Left hindlimb (tissue), 1 donor: Measurements from ENCODE around the gene PPARA.
"Not testable (repeated sequence)": the region's sequence is repeated elsewhere in the genome, so short reads cannot be mapped to it uniquely, and the experiment has no call there.

ENCODE experiments used
- DNase-seq: peaks from one replicate; pipeline ENCODE4 v3.0.0-alpha.2; 2018

Gene PPARA

DNA sequence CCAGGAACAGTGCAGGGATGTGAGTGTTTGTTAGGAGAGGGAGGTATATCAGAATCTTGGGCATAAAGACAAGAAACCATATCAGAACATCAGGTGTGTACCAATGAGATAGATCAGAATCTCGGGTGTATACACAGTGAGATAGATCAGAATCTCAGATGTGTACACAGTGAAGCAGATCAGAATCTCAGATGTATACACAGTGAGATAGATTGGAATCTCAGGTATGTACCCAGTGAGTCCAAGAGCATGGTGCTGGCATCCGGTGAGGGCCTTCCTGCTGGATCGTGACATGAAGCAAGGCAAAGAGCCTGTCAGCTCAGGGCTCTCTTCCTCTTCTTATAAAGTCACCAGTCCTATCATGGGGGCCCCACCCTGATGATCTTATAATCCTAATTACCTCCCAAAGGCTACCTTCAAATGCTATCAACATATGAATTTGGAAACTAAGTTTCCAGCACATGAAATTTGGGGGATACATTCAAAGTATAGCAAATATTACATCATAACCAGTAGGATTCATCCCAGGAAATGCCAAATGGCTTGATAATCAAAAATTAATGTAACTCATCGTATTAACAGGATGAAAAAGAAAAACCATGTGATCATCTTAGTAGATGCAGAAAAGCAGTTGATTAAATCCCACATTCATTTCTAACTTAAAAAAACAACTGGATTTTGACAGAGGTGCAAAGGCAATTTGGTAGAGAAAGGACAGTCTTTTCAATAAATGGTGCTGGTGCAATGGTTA lies 28.6 kb downstream of the PPARA start:
- DNase-seq = no peak

DNA sequence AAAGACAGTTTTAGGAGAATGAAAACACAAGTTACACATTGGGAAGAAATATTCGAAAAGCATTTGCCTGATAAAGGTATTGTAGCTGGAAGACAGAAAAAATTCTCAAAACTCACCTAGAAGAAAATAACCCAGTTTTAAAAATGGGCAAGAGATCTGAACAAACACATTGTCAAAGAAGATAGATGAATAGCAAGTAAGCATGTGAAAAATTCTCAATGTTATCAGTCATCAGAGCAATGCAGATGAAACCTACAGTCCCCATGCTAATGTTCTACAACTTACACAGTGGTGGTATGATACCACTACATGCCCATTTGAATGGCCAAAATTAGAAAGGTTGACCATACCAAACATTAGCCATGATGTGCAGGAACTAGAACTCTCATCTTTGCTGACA lies 29.4 kb downstream of the PPARA start:
- no peak for DNase-seq

DNA sequence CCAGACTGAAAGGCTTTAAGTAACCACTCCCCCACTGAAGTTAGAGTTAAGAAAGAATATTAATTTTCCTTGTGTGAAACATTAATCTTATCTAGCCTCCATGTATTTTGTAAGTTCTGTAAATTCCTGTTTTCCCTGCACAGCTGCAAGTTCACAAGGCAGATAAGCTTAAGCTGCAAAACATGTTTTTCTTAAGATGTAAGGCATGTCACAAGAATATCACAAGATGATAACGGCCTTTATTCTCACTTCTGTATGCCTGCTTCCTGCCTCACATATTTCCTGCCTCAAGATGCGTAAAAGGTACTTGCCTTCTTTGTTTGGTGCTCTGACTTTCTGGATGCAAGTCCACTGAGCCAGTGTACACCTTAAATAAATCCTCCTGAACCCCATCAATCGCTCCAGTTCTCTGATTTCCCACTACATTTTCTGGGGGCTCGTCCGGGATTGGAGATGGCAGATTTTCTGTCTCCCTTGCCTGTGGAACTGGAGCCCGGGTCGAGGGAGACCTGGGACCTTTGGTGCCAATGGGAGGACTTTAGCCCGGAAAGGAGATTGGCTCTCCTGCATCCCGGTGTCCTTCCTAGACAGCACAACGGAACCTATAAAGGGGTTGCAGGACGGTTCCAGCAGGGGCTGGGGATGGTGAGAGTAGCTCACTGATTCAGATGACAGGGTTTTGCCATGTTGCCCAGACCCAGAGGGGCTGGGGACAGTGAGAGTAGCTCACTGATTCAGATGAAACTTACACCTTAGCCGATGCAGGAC lies 30.2 kb downstream of the PPARA start:
- DNase-seq = no peak

DNA sequence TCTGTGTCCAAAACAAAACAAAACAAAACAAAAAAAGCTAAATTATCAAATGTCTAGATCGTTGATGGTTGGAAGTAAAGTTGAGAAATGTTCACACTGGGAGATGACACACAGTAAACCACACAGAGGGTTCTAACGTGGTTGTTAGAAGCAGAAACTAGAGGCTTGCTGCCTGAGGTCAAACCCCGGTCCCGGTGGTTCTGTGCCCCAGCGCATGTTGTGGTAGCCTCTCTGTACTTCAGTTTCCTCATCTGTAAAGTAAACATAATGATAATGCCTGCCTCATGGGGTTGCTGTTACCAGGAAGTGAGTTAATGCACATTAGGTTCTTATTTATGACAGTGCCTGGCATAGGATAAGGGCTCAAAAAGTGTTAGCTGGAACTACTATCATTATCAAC lies 33.4 kb downstream of the PPARA start:
- no peak for DNase-seq

DNA sequence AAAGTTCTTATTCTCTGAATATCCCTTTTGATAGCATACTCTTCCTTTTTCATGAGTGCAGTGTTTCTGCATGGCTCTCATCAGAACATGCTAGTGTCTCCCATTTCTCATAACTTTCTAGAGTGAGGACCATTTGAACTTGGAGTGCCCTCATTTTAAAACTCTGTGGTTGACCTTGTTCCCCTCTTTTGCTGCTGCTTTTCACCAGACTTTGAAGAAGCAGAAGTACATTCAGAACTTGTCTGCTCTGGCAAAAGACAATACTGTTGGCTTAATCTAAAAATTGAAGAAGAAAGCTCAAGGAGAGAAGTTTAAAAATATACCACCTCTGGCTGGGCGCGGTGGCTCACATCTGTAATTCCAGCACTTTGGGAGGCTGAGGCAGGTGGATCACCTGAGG lies 35.0 kb downstream of the PPARA start:
- DNase-seq = no peak

DNA sequence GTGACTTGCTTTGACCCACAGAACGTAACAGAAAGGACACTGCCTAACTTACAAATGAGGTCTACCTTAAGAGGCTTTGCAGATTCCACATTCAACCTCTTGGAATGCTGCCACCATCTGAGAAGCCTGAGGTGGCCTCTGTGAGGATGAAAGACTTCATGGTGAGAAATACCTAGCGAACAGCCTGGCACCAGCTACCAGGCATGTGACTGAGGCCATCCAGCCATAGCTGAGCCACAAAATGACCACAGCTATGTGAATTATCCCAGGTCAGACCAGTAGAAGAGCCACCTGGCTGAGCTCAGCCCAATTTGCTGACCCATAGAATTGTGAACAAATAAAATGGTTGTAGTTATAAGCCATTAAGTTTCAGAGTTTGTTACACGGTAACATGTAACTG lies 37.5 kb downstream of the PPARA start:
- DNase-seq = no peak

DNA sequence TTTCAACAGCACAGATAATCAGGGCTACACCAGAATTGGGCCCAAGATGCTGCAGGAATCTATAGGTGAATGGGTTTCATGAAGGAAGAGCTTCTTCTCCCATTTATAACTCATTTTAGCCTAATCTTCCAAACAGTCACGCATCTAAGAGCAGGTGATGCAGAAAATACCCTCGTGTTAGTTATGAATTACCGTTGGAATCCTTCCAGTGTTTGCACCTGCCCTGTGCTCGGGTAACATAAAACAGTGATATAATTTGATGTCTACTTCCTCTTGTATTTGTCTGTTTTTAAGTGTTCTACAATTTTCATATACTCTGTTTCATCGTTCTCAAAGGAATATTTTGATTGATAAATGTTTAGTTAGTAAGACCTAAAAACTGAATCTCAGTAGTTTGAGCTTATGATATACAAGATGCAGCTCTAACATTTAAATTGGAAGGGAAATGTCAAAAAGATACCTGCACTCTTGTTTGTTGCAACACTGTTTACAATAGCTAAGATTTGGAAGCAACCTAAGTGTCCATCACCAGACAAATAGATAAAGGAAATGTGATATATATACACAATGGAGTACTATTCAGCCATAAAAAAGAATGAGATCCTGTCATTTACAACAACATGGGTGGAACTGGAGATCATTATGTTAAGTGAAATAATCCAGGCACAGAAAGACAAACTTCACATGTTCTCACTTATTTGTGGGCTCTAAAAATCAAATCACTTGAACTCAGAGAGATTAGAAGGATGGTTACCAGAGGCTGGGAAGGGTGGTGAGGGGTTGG lies 42.1 kb downstream of the PPARA start:
- DNase-seq = no peak

DNA sequence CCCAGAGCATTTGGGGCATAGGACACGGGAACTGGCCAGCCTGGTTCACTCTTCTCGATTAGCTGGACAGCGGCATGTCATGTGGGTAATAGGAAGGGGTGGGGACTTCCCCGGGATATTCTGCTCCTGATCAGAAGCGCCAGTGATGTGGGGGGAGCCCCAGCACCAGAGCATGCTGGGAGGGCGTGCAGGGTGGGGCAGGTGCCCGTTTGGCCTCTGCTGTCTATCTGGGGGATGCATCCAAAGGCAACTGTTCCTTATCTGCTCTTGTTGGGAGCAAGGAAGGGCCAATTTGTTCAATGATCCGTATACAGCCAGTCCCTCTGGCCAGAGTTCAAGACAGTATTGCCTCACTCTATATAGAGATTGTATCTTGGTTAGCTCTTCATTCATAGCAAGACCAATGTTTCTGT lies 43.6 kb downstream of the PPARA start:
- no peak for DNase-seq

DNA sequence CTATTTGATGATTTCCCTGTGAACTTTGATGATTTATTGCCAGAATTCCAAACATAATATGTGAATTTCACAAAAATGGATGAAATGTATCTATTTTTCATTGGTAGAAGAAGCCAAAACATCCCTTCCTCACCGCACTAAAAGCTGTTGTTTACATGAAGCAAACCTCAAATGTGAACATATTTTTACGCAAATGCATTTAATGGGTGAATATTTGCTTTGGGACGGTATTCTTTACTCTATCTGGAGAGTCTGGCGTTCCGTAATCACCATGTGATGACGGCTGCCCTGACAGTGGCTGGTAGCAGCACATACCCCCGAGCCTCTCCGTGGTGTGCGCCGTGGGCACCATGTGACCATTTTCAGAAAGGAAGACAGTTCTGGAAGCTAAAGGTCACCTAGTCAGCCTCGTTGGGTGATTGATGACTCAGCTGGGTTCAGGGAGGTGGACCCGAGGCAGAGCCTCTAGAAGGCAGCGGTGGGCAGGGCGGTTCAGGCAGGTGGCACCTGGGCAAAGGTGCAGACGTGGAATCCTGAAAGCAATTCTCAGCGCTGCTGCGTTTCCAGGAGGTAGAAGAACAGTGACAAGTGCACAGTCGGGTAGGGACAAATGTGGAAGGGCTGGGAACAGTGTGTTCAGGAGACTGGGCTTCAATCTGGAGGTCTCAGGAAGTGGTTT lies 45.3 kb downstream of the PPARA start:
- DNase-seq = no peak

DNA sequence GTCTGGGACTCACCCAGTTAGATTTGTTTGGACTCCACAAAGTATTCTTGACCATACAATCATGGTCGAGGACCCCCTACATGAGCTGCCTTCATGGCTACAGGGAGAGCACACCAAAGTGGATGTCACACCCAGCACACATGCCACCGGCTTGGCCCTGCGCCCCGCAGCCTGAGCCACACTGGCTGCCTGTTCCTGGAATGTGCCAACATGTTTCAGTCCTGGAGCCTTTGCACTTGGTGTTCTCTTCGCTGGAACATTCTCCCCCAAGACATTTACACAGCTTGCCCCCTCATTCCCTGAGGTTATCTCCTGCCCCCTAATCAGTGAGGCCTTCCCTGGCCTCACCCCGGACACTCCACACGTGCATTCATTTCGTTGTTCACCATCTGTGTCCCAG lies 46.0 kb downstream of the PPARA start:
- DNase-seq = no peak

DNA sequence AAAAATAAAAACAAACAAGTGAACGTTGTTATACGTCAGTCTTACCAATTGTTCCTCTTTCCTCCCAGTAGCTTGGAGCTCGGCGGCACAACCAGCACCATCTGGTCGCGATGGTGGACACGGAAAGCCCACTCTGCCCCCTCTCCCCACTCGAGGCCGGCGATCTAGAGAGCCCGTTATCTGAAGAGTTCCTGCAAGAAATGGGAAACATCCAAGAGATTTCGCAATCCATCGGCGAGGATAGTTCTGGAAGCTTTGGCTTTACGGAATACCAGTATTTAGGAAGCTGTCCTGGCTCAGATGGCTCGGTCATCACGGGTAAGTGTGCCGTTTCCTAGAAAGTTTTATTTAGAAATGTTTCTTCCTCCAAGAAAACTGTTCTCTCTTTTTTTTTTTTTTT lies 47.9 kb downstream of the PPARA start:
- DNase-seq = no peak

DNA sequence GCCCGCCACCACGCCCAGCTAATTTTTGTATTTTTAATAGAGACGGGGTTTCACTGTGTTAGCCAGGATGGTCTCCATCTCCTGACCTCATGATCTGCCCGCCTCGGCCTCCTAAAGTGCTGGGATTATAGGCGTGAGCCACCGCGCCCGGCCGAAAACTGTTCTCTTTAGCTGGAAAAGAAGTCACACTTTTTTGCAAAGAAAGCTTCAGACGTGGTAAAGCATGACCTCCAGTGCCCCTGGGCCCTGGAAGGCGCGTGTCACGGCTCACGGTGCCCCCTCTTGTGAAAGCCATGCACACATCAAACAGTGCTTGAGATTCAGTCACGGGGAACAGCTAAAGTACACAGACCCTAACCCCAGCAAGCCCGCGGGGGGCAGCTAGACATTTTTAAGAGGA lies 48.5 kb downstream of the PPARA start:
- not testable (repeated sequence) for DNase-seq

DNA sequence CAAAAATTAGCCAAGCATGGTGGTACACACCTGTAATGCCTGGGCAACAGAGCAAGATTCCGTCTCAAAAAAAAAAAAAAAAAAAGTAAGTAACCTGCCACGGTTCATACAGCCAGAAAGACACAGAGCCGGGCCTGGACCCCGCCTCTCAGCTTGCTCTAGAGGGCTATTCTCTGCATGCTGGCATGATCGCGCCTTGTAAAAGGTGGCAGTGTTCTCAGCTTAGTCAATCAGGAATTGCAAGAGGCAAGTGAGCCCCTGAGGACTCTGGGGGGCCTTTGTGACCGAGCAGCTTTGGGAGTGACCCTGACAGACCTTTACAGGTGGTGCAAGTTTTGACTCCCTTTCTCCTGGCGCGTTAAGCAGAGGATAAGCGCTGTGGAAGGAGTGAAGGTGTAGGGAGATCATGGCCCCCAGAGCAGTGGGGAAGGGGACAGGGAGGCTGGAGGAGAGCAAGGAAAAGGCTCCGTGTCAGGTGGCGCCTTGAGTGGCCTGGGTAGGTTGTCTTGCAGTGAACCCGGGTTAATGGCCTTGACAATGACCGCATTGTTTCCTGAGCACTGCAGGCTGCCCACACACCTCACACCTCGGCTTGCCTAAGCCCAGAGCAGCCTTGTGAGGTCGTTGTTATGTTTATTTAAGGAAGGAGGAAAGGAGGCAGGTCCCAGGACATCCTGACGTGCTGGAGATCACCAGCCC lies 50.9 kb downstream of the PPARA start:
- DNase-seq = no peak

DNA sequence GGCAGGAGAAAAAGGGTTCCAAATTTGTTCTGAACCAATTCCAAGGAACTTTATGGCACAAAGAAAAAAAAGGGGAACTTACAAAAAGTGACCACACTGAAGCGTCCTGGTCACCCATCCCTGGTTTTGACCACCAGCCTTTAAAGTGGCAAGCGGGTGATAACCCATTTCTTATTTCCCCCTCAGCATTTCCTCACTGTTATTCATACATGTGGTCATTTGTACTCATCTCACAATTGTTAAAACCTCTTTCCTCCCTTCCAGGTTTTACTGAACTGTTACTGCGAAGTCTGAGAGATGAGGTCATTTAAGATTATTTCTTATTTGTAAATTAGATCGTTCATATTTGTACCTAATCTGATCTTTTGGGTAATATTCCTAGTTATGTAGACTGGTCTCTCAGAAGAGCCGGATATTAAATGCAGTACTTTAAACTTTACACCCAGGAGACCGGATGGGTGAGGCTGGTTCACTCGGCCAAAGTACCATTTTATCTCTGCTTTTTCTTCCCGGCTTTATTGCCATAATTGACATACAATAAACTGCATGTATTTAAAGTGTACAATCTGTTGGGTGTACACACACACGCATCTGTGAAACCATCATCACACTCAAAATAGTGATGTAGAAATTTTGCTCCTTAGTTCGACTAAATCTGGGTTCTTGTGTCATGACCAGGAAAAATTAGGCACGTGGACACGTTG lies 52.7 kb downstream of the PPARA start:
- DNase-seq = no peak

DNA sequence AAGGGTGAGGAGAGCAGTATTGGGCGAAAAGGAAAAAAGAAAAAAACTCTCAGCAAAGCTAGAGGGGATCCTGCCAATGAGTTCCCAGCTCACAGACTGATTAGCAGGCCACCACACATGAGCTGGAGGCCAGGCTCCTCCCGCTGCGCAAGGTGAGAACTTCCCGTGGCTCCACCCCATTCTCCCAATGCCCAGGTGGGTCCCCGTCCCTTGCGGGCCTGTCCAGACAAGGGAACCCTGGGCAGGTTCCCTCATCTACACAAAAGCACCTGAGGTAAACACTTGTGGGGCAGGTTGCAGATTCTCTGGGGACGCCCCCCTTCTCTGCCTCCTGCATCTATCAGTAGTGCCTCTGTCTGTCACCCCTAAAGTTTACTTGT lies 53.3 kb downstream of the PPARA start:
- no peak for DNase-seq

DNA sequence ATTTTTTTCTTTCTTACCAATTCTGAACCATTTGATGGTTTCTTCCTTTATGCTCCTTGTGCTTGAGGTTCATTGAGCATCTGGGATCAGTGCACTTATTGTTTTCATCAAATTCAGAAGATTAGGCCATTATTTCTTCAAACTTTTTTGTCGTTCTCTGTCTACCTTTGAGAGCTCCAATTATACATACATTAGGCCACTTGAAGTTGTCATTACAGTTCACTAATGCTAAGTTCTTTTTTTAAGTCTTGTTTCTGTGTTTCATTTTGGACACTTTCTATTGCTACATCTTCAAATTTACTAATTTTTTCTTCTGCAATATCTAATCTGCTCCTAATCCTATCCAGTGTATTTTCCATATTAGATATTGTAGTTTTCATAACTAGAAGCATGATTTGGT lies 58.9 kb downstream of the PPARA start:
- no peak for DNase-seq

DNA sequence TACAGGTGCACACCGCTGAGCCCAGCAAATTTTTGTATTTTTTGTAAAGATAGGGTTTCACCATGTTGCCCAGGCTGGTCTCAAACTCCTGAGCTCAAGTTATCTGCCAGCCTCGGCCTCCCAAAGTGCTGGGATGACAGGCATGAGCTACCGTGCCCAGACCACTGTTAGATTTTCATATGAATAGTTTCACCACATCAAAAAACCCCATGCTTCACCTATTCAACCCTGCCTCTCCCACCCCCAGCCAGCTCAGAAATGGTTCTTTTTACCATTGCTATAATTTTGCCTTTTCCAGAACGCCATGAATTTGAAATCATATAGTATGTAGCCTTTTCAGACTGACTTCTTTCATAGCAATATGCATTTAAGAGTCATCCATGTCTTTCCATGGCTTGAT lies 61.9 kb downstream of the PPARA start:
- no peak for DNase-seq

DNA sequence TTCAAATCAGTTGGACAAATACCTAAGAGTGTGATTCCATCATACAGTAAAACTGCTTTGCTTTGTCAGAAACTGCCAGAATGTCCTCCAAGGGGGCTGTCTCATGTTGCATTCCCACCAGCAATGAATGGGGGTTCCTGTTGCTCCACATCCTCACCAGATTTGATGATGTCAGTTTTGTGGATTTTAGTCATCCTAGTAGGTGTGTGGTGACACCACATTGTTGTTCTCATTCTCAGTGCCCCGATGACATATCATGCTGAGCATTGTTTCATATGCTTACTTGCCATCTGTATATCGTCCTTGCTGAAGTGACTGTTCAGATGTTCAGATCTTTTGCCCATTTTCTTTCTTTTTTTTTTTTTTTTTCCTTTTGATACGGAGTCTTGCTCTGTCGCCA lies 62.7 kb downstream of the PPARA start:
- no peak for DNase-seq

DNA sequence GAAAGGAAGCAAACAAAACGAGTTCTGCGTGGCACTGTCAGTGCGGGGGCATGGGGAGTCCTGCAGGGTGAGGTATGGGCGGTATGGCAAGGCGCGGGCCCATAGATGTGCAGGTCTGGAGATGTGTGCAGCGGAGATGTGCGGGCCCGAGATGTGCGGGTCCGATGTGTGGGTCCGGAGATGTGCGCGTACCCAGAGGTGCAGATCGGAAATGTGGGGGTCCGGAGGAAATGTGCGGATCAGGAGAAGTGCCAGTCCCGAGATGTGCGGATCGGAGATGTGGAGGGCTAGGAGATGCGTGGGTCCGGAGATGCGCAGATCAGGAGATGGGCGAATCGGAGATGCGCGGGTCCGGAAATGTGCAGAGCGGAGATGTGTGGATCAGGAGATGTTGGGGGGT lies 63.8 kb downstream of the PPARA start:
- DNase-seq = no peak

DNA sequence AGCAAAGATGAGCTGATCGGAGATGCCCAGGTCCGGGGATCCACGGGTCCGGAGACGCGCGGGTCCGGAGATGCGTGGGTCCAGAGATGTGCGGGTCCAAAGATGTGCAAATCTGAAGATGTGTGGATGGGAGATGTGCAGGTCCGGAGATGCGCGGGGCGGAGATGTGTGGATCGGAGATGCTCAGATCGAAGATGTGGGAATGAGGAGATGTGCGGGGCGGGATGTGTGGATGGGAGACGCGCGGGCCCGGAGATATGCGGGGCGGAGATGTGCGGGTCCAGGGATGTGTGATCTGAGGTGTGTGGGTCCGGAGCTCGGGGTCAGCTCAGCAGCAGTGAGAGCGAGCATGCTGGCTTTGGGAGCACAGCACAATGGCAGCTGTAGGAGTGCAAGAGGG lies 64.3 kb downstream of the PPARA start:
- DNase-seq = no peak

DNA sequence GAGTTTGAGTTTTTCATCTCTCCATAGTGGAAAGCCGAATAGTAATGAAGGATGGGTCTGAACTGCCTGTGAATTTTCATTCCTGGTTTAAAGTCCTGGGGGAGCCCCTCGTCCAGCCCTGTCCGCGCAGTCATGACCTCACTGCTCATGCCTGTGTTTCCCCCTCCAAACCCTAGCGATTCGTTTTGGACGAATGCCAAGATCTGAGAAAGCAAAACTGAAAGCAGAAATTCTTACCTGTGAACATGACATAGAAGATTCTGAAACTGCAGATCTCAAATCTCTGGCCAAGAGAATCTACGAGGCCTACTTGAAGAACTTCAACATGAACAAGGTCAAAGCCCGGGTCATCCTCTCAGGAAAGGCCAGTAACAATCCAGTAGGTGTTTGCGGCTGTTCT lies 69.3 kb downstream of the PPARA start:
- DNase-seq = no peak

DNA sequence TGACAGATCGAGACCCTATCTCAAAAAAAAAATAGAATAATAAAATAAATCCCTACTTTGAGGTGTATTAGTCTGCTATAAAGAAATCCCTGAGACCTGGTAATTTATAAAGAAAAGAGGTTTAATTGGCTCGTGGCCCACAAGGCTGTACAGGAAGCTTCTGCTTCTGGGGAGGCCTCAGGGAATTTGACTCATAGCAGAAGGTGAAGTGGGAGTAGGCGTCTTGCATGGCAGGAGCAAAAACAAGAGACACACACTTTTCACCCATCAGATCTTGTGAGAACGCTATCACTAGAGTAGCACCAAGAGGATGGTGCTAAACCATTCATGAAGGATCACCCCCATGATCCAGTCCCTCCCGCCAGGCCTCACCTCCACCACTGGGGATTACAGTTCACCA lies 70.6 kb downstream of the PPARA start:
- DNase-seq = no peak
